CD4-positive, alpha-beta T cell treated with Interleukin-2 at 100 ng/mL for 4 hours (primary cell): ENCODE results near the gene KYAT1.

Source experiments
- DNase-seq: peaks from one replicate; pipeline ENCODE4 v3.0.0-alpha.2; 2020; ENCODE audit warnings: low spot score

The KYAT1 gene

DNA sequence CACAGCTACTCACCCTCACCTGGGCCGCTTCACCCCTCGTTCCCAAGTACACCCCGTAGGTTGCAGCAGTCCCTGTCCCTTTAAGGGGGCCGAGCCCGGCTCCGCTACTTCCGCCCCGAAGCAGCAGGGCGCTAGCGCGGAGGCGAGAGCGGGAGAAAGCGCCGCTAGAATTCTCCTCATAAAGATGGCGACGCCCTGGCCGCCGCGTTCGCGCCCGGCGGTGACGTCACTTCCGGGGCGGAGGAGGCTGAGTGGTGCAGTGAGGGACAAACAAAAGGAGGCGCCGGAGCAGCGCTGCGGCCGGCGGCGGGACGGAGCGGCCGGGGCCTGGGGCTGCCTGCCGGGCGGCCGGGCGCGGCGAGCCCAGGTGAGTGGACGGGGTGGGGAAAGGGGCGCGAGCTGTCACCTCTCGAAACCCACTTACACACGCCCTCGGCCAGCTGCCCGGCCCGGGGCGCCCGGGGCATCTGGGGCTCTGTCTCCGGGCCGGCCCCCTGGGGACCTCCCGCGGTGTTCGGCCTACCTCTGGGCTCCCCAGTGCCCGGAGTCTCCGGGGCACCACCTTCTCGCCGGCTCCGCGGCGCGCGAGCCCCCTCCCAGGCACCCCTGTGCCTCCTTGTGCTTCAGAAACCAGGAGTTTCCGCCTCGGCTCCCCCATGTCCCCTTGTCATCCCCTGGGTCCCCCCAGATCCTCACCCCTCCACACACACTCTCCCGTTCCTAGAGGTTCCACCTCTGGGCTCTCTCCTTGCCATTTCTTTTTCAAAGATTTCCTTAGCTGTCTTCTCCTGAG lies at the start of gene KYAT1, which contains the start of gene LRRC8A:
Gene KYAT1 (minus strand): TSS at position 67 of the 793 bp plus-strand sequence. CDS start 36,545 bp downstream, outside the sequence.
Gene LRRC8A (plus strand): TSS at position 250 of the 793 bp plus-strand sequence. CDS start 25,032 bp downstream, outside the sequence.
- DNase-seq = peak; percentile 98

GRCh38 chr9:128929560-128929959 lies 47.8 kb upstream of the KYAT1 start:
- no peak for DNase-seq

GRCh38 chr9:128928624-128929023 lies 46.9 kb upstream of the KYAT1 start:
- DNase-seq = no peak

DNA sequence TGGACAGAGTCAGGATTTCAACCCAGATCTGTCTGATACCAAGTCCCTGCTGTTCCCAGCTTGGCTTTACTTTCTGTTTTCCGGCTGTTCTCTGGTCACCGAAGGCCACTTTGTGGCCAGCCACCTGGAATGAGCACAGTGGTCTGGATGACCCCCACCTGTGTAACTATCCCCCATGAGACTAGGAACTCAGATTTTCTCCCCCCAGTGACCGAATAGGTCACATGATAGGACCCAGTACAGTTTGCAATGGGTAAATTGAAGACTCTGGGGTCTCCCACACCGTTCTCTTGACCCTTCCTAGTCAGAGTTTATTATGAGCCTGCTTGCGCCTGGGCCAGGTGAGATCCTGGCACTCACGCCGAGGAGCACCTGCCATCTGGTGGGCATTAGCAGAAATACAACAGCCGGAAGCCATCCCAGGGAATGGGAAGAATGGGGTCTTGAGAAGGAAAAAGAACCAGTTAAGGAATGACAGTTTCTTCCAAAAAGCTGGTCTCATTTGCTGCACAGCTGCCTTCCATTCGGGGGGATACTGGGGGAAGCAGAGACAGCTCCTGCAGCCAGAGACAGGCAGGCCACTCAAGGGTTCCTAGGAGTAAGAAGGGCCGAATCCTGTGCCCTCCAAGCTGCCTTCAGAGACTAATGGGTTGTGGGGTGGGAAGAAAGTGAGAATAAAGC lies 46.1 kb upstream of the KYAT1 start:
- DNase-seq = peak; percentile 63

- DNase-seq = no peak
Measured at GRCh38 chr9:128923493-128923883, 41.7 kb upstream of the KYAT1 start.

DNA sequence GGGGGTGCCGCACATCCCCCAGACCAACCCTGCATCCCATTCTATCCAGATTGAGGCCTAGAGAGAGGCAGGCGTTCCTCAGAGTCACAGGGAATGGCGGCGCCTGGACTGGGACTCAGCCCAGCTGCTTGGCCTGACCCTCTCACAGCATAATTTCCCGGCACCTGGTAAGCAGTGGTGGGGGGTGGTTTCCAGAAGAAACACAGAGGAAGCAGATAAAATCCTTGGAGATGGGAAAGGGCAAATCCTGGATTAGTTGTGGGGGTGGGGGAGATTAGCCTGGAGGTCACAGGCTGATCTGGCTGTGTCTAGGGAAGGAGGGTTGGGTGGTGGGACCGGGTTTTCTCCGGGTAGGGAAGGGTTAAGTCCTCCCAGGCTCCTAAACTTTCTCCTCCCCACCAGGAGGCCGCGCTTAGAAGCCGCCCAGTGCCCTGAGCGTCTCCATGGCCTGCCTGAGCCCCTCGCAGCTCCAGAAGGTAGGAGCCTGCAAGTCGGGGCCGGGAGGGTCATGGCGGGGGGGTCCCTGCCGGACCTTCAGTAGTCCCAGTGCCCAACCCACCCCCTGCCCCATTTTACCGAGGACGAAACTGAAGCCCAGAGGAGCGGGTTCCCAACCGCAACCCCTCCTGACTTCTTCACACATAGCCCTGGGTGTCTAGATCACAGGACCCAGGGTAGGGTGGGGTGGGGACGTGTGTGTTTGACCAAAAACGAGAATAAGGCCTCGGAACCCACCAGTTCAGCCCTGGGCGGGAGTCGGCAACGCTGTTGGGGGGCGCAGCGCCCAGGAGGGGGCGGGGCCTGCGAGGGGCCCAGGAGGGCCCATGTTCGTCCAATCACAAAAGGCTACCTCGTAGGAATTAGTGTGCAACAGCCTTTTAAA lies 40.4 kb upstream of the KYAT1 start:
- DNase-seq = no peak

GRCh38 chr9:128920381-128921058 lies 38.8 kb upstream of the KYAT1 start, which contains the start of gene PHYHD1:
Gene PHYHD1 (plus strand): TSS chr9:128920982. CDS start chr9:128922324, 1,342 bp downstream.
- DNase-seq = no peak

DNA sequence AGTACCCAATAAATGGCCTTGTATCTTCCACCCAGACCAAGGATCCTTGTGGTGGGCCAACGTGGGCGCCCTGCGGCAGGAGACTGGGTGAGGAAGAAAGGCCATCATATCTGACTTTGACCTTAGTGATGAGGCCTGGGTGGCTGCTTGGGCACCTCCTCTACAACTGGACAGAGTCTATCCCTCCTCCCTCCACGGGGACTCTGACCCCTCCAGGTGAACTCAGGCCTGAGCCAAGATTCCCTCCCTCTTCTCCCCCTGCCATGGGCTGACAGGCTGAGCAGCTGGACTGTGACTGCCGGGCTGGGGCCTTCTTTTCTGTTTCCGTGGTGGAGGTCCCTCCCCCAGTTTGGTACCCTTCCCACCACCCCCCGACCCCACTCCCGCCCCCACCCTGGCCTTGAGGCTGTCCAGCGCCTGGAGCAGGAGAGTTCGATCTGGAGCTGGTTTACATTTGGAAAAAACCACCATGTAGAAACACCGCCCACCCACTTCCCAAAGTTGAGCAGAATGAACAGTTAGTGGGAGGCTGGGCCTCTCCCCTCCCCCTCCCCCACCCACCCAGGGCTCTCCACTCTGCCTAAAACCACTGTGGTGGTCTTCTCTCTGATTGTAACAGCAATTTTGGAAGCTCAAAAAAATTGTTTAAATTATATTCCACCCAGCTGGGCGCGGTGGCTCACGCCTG lies 37.8 kb upstream of the KYAT1 start:
- DNase-seq = no peak

DNA sequence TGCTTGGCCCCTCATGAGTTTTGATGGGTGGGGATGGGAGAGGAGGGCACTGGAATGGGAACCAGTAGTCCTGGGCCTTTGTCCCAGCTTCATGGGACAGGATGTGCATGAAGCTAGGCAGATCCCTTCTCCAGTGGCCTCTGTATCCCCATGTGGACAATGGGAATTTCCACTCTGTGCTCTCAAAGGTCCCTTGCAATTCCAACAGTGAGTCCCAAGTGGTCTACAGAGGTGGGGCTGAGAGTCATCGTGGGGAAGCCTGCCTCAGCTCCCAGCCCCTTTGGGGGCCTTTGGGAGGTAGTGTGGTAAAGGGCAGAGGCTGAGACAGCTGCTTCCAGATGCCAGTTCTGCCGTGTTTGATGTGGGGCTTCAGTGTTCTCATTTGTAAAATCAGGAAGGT lies 37.2 kb upstream of the KYAT1 start:
- no peak for DNase-seq

DNA sequence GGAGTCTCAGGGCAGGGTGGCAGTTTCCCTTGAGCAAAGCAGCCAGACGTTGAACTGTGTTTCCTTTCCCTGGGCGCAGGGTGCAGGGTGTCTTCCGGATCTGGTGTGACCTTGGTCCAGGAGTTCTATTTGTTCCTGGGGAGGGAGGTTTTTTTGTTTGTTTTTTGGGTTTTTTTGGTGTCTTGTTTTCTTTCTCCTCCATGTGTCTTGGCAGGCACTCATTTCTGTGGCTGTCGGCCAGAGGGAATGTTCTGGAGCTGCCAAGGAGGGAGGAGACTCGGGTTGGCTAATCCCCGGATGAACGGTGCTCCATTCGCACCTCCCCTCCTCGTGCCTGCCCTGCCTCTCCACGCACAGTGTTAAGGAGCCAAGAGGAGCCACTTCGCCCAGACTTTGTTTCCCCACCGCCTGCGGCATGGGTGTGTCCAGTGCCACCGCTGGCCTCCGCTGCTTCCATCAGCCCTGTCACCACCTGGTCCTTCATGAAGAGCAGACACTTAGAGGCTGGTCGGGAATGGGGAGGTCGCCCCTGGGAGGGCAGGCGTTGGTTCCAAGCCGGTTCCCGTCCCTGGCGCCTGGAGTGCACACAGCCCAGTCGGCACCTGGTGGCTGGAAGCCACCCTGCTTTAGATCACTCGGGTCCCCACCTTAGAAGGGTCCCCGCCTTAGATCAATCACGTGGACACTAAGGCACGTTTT lies 35.5 kb upstream of the KYAT1 start:
- no peak for DNase-seq

DNA sequence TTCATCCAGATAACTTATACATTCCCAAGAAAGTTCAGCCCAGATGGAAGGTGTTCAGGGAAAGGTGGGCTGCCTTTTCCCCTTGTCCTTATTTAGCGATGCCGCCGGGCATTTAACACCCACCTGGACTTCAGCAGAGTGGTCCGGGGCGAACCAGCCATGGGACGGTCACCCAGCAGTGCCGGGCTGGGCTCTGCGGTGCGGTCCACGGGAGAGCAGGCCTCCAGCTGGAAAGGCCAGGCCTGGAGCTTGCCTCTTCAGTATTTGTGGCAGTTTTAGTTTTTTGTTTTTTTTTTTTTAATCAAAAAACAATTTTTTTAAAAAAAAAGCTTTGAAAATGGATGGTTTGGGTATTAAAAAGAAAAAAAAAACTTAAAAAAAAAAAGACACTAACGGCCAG lies 35.0 kb upstream of the KYAT1 start:
- DNase-seq = no peak

- DNase-seq = no peak
Measured at GRCh38 chr9:128916204-128916603, 34.5 kb upstream of the KYAT1 start.

DNA sequence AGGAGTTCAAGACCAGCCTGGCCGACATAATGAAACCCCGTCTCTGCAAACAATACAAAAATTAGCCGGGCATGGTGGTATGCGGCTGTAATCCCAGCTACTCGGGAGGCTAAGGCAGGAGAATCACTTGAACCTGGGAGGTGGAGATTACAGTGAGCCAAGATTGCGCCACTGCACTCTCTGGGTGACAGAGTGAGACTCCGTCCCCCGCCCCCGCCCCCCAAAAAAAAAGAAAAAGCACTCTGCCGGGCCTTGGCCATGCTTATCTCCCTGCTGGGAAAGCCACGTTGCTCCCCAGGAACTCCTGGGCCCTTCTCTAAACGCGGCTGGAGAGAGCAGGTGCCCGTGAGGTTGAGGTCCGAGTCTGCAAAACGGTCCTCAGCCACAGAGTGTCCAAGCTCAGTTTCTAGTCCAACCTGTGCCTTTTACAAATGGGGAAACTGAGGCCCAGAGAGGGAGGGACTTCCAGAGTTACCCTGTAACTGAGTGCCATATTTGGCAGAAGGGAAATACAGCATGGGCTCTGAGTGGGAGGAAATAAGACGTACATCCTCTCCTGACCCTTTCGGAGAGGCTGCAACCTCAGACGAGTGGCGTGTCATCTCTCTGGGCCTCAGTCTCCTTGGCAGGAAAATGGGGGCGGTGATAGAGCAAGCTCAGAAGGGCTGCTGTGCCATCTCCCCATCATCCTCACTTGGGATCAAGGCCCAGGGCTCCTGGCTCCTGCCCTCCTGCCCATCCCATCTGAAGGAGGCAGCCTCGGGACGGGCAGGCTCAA lies 32.4 kb upstream of the KYAT1 start:
- no peak for DNase-seq

- no peak for DNase-seq
Measured at GRCh38 chr9:128913048-128913900, 31.5 kb upstream of the KYAT1 start.

- DNase-seq = no peak
Measured at GRCh38 chr9:128912270-128912853, 30.6 kb upstream of the KYAT1 start.

- DNase-seq = no peak
Measured at GRCh38 chr9:128911529-128912035, 29.8 kb upstream of the KYAT1 start.

GRCh38 chr9:128910906-128911305 lies 29.2 kb upstream of the KYAT1 start:
- no peak for DNase-seq

GRCh38 chr9:128909859-128910258 lies 28.1 kb upstream of the KYAT1 start:
- DNase-seq = no peak
